ENCODE results near the gene VPS37C. TPM values are rescaled to one million over a fixed set of nuclear protein-coding genes. Genes with fewer than 3 reads are reported as not detected.
A peak's percentile ranks its signal among the peaks of the same experiment; 100 is the strongest.
"Not testable (repeated sequence)": the region's sequence is repeated elsewhere in the genome, so short reads cannot be mapped to it uniquely, and the experiment has no call there.

VPS37C gene
- total RNA-seq, 1 experiment from 2014 or later: 19.0 TPM

GRCh38 chr11:61203873-61204272 lies 42.6 kb upstream of the VPS37C start:
- no CpG with 5 or more reads among the region's 5 CpGs for WGBS (ENCODE audit: extremely low coverage, insufficient read length, low lambda C conversion rate)

GRCh38 chr11:61202950-61203746 lies 41.9 kb upstream of the VPS37C start, which contains the start of gene PGA3:
PGA3 (plus strand) TSS chr11:61203515; CDS start chr11:61203565, 50 bp downstream.
- not testable (repeated sequence) for H3K27me3 ChIP-seq (ENCODE audit: insufficient read depth, low read length); H3K18ac ChIP-seq (ENCODE audit: insufficient read length, low read depth, low read length); H3K9me3 Mint-ChIP-seq; H2BK20ac ChIP-seq (ENCODE audit: low read depth, low read length, poor library complexity, severe bottlenecking); H3K9me3 ChIP-seq (ENCODE audit: control insufficient read depth, low read depth, low read length); H3K56ac ChIP-seq (ENCODE audit: insufficient read length, low read depth, low read length); H4K8ac ChIP-seq (replicated peaks; ENCODE audit: insufficient read length, low read depth, low read length); H2BK5ac ChIP-seq (ENCODE audit: insufficient read length, low read length); H3K4ac ChIP-seq (ENCODE audit: low read depth, low read length); H2AK5ac ChIP-seq (ENCODE audit: insufficient read length, low read length); H3K9ac ChIP-seq (ENCODE audit: extremely low read depth, insufficient read length, low read length); H2BK12ac ChIP-seq (ENCODE audit: insufficient read length, low read depth, low read length); H4K91ac ChIP-seq (ENCODE audit: insufficient read length, low read depth, low read length); H4K5ac ChIP-seq (ENCODE audit: insufficient read length, low read depth, low read length); H2BK120ac ChIP-seq (ENCODE audit: low read depth, low read length, poor library complexity, severe bottlenecking); H3K36me3 Mint-ChIP-seq (ENCODE audit: insufficient read depth in 1 of 3, low read depth in 3 of 3); DNase-seq; H3K14ac ChIP-seq (ENCODE audit: insufficient read depth, low read length); H4K20me1 ChIP-seq (ENCODE audit: control insufficient read depth, insufficient read depth, insufficient read length); H3K4me1 ChIP-seq (ENCODE audit: insufficient read depth, low read length); H2AFZ ChIP-seq (ENCODE audit: low read length); H3K79me1 ChIP-seq (ENCODE audit: insufficient read depth, low read depth, low read length, poor library complexity, severe bottlenecking); H3K23me2 ChIP-seq (ENCODE audit: insufficient read length, low read depth, low read length, poor library complexity, severe bottlenecking); H3K4me3 Mint-ChIP-seq; H3K79me2 ChIP-seq (ENCODE audit: insufficient read depth, low read length); H3K23ac ChIP-seq (ENCODE audit: insufficient read length, low read depth, low read length); H3K27me3 Mint-ChIP-seq (ENCODE audit: low read depth); H3T11ph ChIP-seq (ENCODE audit: low read length); H3K4me2 ChIP-seq (ENCODE audit: insufficient read depth, insufficient read length, low read length); H3K27ac ChIP-seq (ENCODE audit: insufficient read length, low read depth, low read length); H2BK15ac ChIP-seq (ENCODE audit: low read depth, low read length)
- WGBS (ENCODE audit: extremely low coverage, insufficient read length, low lambda C conversion rate): no CpG with 5 or more reads among the region's 18 CpGs
- peaks cover 3 to 15% of the 10 kb centered on the region in 2 experiments for H3K4me1 Mint-ChIP-seq
- H3K27ac Mint-ChIP-seq: 0 out of 7 replicates have a peak within 1 kb of the TSS, but pooled peaks of 1 of the 3 experiments have one; percentile 18

More at GRCh38 chr11:61203873-61204272, 42.6 kb upstream of the VPS37C start:
- not testable (repeated sequence) for H3K27ac Mint-ChIP-seq; H2BK12ac ChIP-seq (ENCODE audit: insufficient read length, low read depth, low read length); H3K23ac ChIP-seq (ENCODE audit: insufficient read length, low read depth, low read length); DNase-seq; H4K5ac ChIP-seq (ENCODE audit: insufficient read length, low read depth, low read length); H2BK20ac ChIP-seq (ENCODE audit: low read depth, low read length, poor library complexity, severe bottlenecking); H4K91ac ChIP-seq (ENCODE audit: insufficient read length, low read depth, low read length); H3K79me2 ChIP-seq (ENCODE audit: insufficient read depth, low read length); H3K9ac ChIP-seq (ENCODE audit: extremely low read depth, insufficient read length, low read length); H2BK120ac ChIP-seq (ENCODE audit: low read depth, low read length, poor library complexity, severe bottlenecking); H3K23me2 ChIP-seq (ENCODE audit: insufficient read length, low read depth, low read length, poor library complexity, severe bottlenecking); H2AK5ac ChIP-seq (ENCODE audit: insufficient read length, low read length); H3K79me1 ChIP-seq (ENCODE audit: insufficient read depth, low read depth, low read length, poor library complexity, severe bottlenecking); H2AFZ ChIP-seq (ENCODE audit: low read length); H3K4me2 ChIP-seq (ENCODE audit: insufficient read depth, insufficient read length, low read length); H3K4ac ChIP-seq (ENCODE audit: low read depth, low read length); H2BK5ac ChIP-seq (ENCODE audit: insufficient read length, low read length); H3K18ac ChIP-seq (ENCODE audit: insufficient read length, low read depth, low read length); H3T11ph ChIP-seq (ENCODE audit: low read length); H2BK15ac ChIP-seq (ENCODE audit: low read depth, low read length); H3K27me3 ChIP-seq (ENCODE audit: insufficient read depth, low read length); H3K4me3 Mint-ChIP-seq; H3K4me1 ChIP-seq (ENCODE audit: insufficient read depth, low read length); H4K20me1 ChIP-seq (ENCODE audit: control insufficient read depth, insufficient read depth, insufficient read length); H3K27ac ChIP-seq (ENCODE audit: insufficient read length, low read depth, low read length); H4K8ac ChIP-seq (replicated peaks; ENCODE audit: insufficient read length, low read depth, low read length); H3K9me3 ChIP-seq (ENCODE audit: control insufficient read depth, low read depth, low read length); H3K36me3 Mint-ChIP-seq (ENCODE audit: insufficient read depth in 1 of 3, low read depth in 3 of 3); H3K14ac ChIP-seq (ENCODE audit: insufficient read depth, low read length); H3K56ac ChIP-seq (ENCODE audit: insufficient read length, low read depth, low read length); H3K27me3 Mint-ChIP-seq (ENCODE audit: low read depth); H3K9me3 Mint-ChIP-seq
- peaks cover 3 to 15% of the 10 kb centered on the region in 2 experiments for H3K4me1 Mint-ChIP-seq
